Measurements from ENCODE around the gene FMNL1.
A peak's percentile ranks its signal among the peaks of the same experiment; 100 is the strongest.

FMNL1 gene

DNA sequence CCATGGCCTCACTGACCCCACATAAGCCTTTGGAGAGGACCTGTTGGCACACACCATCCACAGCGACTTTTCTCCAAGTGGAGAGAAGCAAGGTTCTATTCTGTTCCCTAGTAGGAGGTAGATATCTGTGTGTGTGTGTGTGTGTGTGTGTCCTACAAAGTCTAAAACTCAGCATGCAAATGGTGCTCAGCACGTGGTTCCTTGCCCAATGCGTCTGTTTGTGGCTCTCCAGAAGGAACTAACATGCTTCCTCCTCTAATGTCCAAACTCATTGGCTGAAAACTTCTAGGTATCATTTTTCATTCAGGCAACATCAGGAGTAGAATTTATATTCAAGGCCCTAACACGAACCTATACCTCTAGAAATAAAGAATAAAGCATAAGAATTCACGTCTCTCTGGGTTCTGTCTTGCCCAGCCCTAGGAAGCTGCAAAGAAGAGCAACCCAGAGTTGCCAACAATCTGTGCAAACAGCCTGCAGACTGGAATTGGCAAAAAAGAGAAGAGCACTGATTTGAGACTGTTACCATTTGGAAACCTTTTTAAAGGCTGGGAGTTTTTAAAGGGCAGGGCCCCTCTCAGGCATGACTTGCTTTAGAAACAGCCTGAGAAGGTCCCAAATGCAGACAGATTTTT lies 69.6 kb downstream of the FMNL1 start:
- DNase-seq (ENCODE audit: low spot score) = no peak
- Histone ChIP-seq H3K4me3 (no peak overlapping the region), H3K27ac (peak overlapping the region in 1 of 2 donors; percentile 44)
- TF ChIP-seq CTCF (IDR thresholded peaks at IDR 0.05) = no peak

GRCh38 chr17:45292696-45293412 lies 71.2 kb downstream of the FMNL1 start:
- Histone ChIP-seq H3K27ac (peak overlapping the region; percentile 59 to 81), H3K4me3 (peak overlapping the region; percentile 5)
- no peak for DNase-seq (ENCODE audit: low spot score)
- TF ChIP-seq CTCF (IDR thresholded peaks at IDR 0.05) = no peak

DNA sequence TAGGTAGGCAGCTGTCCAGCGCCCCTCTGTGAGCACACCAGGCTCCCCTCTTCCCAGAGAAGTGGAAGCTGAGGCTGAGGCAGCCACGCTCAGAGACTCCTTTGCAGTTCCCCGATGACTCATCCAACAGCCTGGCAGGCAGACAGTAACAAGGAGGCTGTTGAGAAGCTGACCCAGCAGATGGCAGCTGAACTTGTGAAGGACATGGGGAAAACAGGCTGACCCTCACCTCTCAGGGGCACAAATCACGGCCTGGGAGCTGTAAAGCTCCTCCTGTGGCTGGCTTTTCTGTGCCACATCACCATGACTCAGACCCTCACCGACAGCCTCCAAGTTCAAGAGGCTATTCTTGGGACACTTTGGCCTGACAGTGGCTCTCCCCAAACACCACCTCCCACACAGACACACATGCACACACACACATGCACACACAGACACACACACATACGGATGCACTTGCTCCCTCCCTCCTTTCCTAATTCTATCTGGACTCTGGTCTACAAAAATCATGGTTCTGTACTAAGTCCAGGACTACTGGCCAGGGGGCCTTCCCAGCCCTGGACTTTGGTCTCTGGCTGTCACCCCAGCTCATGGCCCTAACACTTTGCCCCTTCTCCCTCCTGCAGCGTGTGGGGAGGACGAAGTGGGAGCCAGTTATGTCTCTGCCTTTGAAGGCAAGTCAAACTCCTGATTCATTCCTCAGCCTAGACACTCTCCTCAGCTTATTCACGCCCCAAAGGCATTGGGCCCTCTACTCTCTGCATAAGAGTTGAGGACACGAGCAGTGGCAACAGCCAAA lies 71.9 kb downstream of the FMNL1 start:
- Histone ChIP-seq H3K4me3 (peak overlapping the region; percentile 5), H3K27ac (peak overlapping the region; percentile 59 to 81)
- peak; percentile 90 for DNase-seq (ENCODE audit: low spot score)
- TF ChIP-seq CTCF (IDR thresholded peaks at IDR 0.05) = no peak

GRCh38 chr17:45294506-45294905 lies 72.8 kb downstream of the FMNL1 start:
- no peak for DNase-seq (ENCODE audit: low spot score)
- TF ChIP-seq CTCF (IDR thresholded peaks at IDR 0.05) = no peak
- no peak overlapping the region for H3K4me3 ChIP-seq
- H3K27ac ChIP-seq = peak overlapping the region; percentile 59 to 81

- Histone ChIP-seq H3K27ac (peak overlapping the region in 1 of 2 donors; percentile 57), H3K4me3 (no peak overlapping the region)
- no peak for DNase-seq (ENCODE audit: low spot score)
- no peak for TF ChIP-seq CTCF (IDR thresholded peaks at IDR 0.05)
Observed at GRCh38 chr17:45296003-45296832, 74.5 kb downstream of the FMNL1 start.

DNA sequence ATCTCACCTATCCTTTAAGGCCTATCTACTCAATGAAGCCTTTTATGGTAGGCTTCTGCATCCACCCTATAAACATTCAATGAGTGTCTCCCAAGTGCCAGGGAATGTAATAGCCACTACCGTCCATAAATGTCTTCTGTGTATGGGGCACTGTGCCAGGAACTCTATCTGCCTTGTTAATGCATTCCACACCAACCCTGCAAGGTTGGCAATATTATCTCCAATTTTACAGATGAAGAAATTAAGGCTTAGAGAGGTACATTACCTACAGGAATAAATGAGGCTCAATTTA lies 75.1 kb downstream of the FMNL1 start:
- H3K4me3 ChIP-seq = no peak overlapping the region
- TF ChIP-seq CTCF (IDR thresholded peaks at IDR 0.05) = no peak
- no peak for DNase-seq (ENCODE audit: low spot score)
- H3K27ac ChIP-seq = peak overlapping the region in 1 of 2 donors; percentile 32
